Measurements from ENCODE around the gene RALB.
"Not testable (repeated sequence)": the region's sequence is repeated elsewhere in the genome, so short reads cannot be mapped to it uniquely, and the experiment has no call there.

DNA sequence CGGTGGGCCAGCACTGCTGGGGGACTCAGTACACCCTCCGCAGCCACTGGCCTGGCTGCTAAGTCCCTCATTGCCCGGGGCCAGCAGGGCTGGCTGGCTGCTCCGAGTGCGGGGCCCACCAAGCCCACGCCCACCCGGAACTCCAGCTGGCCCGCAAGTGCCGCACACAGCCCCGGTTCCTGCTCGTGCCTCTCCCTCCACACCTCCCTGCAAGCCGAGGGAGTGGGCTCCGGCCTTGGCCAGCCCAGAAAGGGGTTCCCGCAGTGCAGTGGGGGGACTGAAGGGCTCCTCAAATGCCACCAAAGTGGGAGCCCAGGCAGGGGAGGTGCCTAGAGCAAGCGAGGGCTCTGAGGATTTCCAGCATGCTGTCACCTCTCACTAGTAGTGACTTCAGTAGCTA lies 7.3 kb downstream of the RALB start:
- TF ChIP-seq, protein P1, sequence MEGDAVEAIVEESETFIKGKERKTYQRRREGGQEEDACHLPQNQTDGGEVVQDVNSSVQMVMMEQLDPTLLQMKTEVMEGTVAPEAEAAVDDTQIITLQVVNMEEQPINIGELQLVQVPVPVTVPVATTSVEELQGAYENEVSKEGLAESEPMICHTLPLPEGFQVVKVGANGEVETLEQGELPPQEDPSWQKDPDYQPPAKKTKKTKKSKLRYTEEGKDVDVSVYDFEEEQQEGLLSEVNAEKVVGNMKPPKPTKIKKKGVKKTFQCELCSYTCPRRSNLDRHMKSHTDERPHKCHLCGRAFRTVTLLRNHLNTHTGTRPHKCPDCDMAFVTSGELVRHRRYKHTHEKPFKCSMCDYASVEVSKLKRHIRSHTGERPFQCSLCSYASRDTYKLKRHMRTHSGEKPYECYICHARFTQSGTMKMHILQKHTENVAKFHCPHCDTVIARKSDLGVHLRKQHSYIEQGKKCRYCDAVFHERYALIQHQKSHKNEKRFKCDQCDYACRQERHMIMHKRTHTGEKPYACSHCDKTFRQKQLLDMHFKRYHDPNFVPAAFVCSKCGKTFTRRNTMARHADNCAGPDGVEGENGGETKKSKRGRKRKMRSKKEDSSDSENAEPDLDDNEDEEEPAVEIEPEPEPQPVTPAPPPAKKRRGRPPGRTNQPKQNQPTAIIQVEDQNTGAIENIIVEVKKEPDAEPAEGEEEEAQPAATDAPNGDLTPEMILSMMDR (IDR thresholded peaks at IDR 0.05), result not testable (repeated sequence)
- not testable (repeated sequence) for TF ChIP-seq POLR2AphosphoS5 (IDR thresholded peaks at IDR 0.05)
